Thyroid gland (tissue), 4 donors: Measurements from ENCODE around the gene FOXJ2. TPM values are rescaled to one million over a fixed set of nuclear protein-coding genes. Genes with fewer than 3 reads are reported as not detected.

Experiments used
- DNase-seq, 2 donors: peaks; one replicate each; pipeline ENCODE4 v3.0.0-alpha.2; 2019
- H3K27ac ChIP-seq, 3 donors: fragments of 200-600 bp; sonication (generic); 1 replicate in 2 of 3; 2 replicates in 1 of 3; pipeline ENCODE4 v1.5.1; 2016 to 2019; ENCODE audit warnings: mild to moderate bottlenecking in 1 of 3, moderate library complexity in 1 of 3
- H3K27me3 ChIP-seq: fragments of 200-600 bp; sonication (generic); one replicate; pipeline ENCODE4 v1.5.1; 2019
- H3K36me3 ChIP-seq, 2 donors: fragments of 200-600 bp; sonication (generic); one replicate each; pipeline ENCODE4 v1.5.1; 2016 to 2019
- H3K4me1 ChIP-seq, 2 donors: fragments of 200-600 bp; sonication (generic); one replicate each; pipeline ENCODE4 v1.5.1; 2017 to 2019
- H3K4me3 ChIP-seq, 3 donors: fragments of 200-600 bp; sonication (generic); replicated peaks in 1 of 3; 1 replicate in 2 of 3; 2 replicates in 1 of 3; pipeline ENCODE4 v1.5.1; 2016; ENCODE audit warnings: mild to moderate bottlenecking in 1 of 3
- H3K9me3 ChIP-seq: fragments of 200-600 bp; sonication (generic); one replicate; pipeline ENCODE4 v1.5.1; 2017
- POLR2A ChIP-seq, 2 donors: fragments of 450-650 bp; IDR thresholded peaks; one replicate each; pipeline ENCODE4 v1.6.1; 2017; ENCODE audit warnings: antibody characterized with exemption in 2 of 2, mild to moderate bottlenecking in 2 of 2, moderate library complexity in 1 of 2
- WGBS, 2 donors: methylation state at CpG; one replicate each; pipeline ENCODE4 v1.1.5; 2017; 5-methylcytosine and 5-hydroxymethylcytosine counted together
- intact Hi-C: fragments of 100-400 bp; cut with DNase I; formaldehyde crosslinking; loops from one replicate; pipeline ENCODE4 v1.15.1; 2023
- total RNA-seq, 4 donors: library from RNA; depleted of rRNA; stranded (reverse); fragments of >200 nt; gene quantifications; one replicate each; pipeline ENCODE4 v1.2.3, GENCODE V29; 2016
- TF ChIP-seq, protein P1 (sequence below), 6 experiments: fragments of 200-600 bp in 3 of 6; fragments of 450-650 bp in 3 of 6; sonication (generic) in 3 of 6; IDR thresholded peaks; one replicate each; pipeline ENCODE4 v1.5.1; 2016 to 2019; ENCODE audit warnings: antibody characterized with exemption in 6 of 6, mild to moderate bottlenecking in 2 of 6, inconsistent platforms in 1 of 6, moderate library complexity in 1 of 6

The FOXJ2 gene
- total RNA-seq, 4 donors from 2014 or later = 14.0 to 18.3 (median 14.9) TPM

DNA sequence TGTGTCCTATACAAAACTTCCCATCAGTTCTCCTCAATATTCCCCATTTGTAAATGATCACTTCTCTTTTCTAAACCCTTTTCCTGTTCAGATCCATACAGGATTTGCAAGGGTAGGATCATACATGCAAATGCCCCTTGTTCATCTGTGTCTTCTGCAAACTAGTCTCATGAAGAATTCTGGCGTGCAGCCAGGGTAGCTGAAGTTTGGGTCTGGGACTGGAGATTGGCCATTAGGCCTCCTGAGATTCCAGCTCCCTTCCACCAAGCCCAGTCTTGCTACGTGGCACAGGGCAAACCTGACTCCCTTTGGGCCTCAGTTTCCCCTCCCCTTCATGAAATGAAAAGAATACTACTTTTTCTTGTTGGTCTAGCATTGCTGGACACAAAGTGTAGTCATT, 22.3 kb downstream of the FOXJ2 start:
- Histone ChIP-seq H3K27ac (no peak overlapping the region), H3K27me3 (no peaks in the 10 kb centered on the region), H3K4me3 (no peak overlapping the region), H3K4me1 (no peaks in the 10 kb centered on the region), H3K36me3 (peaks cover 33 to 42% of the 10 kb centered on the region in 2 donors), H3K9me3 (no peaks in the 10 kb centered on the region)
- no peak for DNase-seq
- intact Hi-C loops = loop anchor here (2.0 kb wide), 1 partner anchor 14 kb away; no protein-coding TSS in a partner anchor
- TF ChIP-seq POLR2A (IDR thresholded peaks at IDR 0.05) = no peak
- TF ChIP-seq, protein P1, sequence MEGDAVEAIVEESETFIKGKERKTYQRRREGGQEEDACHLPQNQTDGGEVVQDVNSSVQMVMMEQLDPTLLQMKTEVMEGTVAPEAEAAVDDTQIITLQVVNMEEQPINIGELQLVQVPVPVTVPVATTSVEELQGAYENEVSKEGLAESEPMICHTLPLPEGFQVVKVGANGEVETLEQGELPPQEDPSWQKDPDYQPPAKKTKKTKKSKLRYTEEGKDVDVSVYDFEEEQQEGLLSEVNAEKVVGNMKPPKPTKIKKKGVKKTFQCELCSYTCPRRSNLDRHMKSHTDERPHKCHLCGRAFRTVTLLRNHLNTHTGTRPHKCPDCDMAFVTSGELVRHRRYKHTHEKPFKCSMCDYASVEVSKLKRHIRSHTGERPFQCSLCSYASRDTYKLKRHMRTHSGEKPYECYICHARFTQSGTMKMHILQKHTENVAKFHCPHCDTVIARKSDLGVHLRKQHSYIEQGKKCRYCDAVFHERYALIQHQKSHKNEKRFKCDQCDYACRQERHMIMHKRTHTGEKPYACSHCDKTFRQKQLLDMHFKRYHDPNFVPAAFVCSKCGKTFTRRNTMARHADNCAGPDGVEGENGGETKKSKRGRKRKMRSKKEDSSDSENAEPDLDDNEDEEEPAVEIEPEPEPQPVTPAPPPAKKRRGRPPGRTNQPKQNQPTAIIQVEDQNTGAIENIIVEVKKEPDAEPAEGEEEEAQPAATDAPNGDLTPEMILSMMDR (IDR thresholded peaks at IDR 0.05) = no peak
- 95 to 100% methylated on average over 2 of the region's 2 CpGs for WGBS, 2 donors

DNA sequence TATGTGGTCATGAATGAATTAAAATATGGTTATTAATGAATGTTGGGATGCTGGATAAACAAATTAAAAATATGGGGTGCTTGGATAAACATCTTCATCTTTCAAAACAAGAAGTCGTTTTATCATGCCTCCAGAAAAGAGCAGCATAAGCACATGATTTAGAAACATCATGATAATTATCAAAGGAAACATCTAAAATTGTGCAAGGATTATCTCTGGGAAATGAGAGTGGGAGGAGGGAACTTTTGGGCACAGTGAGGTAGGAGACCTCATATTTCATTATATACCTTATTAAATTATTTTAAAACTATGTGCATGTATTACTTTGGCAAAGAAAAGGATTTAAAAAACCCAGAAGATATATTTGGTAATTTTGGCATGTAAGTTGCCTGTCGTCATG, 24.8 kb downstream of the FOXJ2 start:
- Histone ChIP-seq H3K27ac (no peak overlapping the region), H3K4me1 (no peaks in the 10 kb centered on the region), H3K36me3 (peaks cover 14 to 23% of the 10 kb centered on the region in 2 donors), H3K9me3 (no peaks in the 10 kb centered on the region), H3K27me3 (no peaks in the 10 kb centered on the region), H3K4me3 (no peak overlapping the region)
- no peak for TF ChIP-seq POLR2A (IDR thresholded peaks at IDR 0.05)
- TF ChIP-seq, protein P1 (IDR thresholded peaks at IDR 0.05) = no peak
- WGBS, 2 donors = 66 to 80% methylated on average over 2 of the region's 2 CpGs
- no peak for DNase-seq
- intact Hi-C loops = no loop called here

DNA sequence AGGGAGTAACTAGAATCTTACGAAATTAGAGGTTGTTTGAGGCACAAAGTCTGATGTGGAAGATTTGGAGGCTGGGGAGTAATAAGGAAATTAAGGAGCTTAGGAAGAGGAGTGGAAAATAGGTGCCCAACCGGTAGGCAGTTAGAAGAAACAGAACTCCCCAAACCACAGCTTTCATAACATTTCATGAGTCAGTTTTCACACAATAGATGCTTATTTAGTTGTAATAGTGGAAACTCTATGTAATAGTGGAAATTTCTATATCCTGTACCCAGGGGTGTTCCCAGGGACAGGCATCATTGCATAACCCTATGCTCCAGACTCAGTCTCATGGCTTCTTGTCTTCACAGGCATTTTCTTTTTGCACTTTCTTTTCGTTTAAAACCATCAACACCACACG, 25.3 kb downstream of the FOXJ2 start:
- Histone ChIP-seq H3K4me1 (no peaks in the 10 kb centered on the region), H3K27me3 (no peaks in the 10 kb centered on the region), H3K27ac (no peak overlapping the region), H3K9me3 (no peaks in the 10 kb centered on the region), H3K4me3 (no peak overlapping the region), H3K36me3 (peaks cover 9 to 17% of the 10 kb centered on the region in 2 donors)
- TF ChIP-seq, protein P1 (IDR thresholded peaks at IDR 0.05) = no peak
- no peak for TF ChIP-seq POLR2A (IDR thresholded peaks at IDR 0.05)
- DNase-seq = no peak
- intact Hi-C loops = no loop called here
- 67 to 76% methylated on average over 4 of the region's 4 CpGs for WGBS, 2 donors

DNA sequence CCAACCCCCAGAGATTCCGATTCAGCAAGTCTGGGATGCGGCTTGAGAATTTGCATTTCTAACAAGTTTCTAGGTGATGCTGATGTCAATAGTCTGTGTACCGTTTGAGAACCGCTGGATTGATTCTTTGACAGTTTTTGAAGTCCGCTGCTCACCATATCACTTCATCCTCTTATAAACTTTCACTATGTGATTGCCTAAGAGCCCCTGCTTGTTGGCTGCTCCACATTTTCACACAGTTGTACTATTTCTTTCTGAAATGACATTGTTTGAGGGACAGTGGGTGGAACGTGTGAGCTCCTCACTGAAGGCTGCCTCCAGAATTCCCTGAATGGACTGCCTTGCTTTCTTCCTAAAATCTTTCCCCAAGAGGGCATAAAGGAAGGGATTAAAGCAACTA, 26.0 kb downstream of the FOXJ2 start:
- TF ChIP-seq, protein P1 (IDR thresholded peaks at IDR 0.05) = no peak
- TF ChIP-seq POLR2A (IDR thresholded peaks at IDR 0.05) = no peak
- intact Hi-C loops = no loop called here
- 58 to 64% methylated on average over 6 of the region's 6 CpGs for WGBS, 2 donors
- Histone ChIP-seq H3K9me3 (no peaks in the 10 kb centered on the region), H3K4me1 (no peaks in the 10 kb centered on the region), H3K27ac (no peak overlapping the region), H3K27me3 (no peaks in the 10 kb centered on the region), H3K4me3 (no peak overlapping the region), H3K36me3 (peaks cover 2 to 13% of the 10 kb centered on the region in 2 donors)
- no peak for DNase-seq

DNA sequence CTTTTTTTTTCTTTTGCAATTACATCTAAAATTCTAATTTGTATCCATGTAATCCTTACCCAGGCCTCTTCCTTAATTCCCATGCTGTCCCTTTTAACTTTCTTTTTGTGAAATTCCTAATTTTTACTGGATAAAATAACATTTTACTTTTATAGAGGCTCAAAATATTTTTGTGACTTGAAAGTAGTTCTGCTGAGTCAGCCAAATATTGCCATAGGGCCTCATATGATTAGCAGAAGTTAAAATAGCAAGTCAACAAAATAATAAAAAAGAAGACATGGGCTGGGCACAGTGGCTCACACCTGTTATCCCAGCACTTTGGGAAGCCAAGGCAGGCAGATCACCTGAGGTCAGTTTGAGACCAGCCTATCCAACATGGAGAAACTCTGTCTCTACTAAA, 31.6 kb downstream of the FOXJ2 start:
- TF ChIP-seq, protein P1 (IDR thresholded peaks at IDR 0.05) = no peak
- no peak for TF ChIP-seq POLR2A (IDR thresholded peaks at IDR 0.05)
- H3K36me3 ChIP-seq = no peaks in the 10 kb centered on the region
- no peak overlapping the region for H3K4me3 ChIP-seq
- intact Hi-C loops = no loop called here
- no peaks in the 10 kb centered on the region for H3K27me3 ChIP-seq
- H3K9me3 ChIP-seq = no peaks in the 10 kb centered on the region
- no peak overlapping the region for H3K27ac ChIP-seq
- H3K4me1 ChIP-seq = no peaks in the 10 kb centered on the region
- DNase-seq = no peak
